ENCODE measurements around the gene NT5C1A. TPM values are rescaled to one million over a fixed set of nuclear protein-coding genes. Genes with fewer than 3 reads are reported as not detected.

NT5C1A gene
- total and polyA plus RNA-seq, 11 donors: 2.0 to 46.6 (median 17.2) TPM

GRCh38 chr1:39639305-39640130, 32.4 kb downstream of the NT5C1A start, which contains the start of gene HEYL:
Gene HEYL, minus strand, starts transcription at chr1:39639643. Its CDS starts 18 bp downstream, at chr1:39639625.
- peaks cover 0 to 31% (median 11%) of the 10 kb centered on the region in 12 donors for H3K4me1 ChIP-seq
- peak; percentile 41 to 93 (median 80) for ATAC-seq
- intact Hi-C loops (cut with DNase I): no loop called here

GRCh38 chr1:39638965-39639304, 33.0 kb downstream of the NT5C1A start:
- no peaks in the 10 kb centered on the region for H3K36me3 ChIP-seq
- peaks cover 0 to 21% (median 0%) of the 10 kb centered on the region in 9 donors for H3K27me3 ChIP-seq
- no peak for TF ChIP-seq POLR2A (IDR thresholded peaks at IDR 0.05)
- TF ChIP-seq CTCF (IDR thresholded peaks at IDR 0.05): no peak
- ATAC-seq: no peak
- peaks cover 0 to 36% (median 11%) of the 10 kb centered on the region in 12 donors for H3K4me1 ChIP-seq
- 55 to 81% (median 60%) methylated on average over 2 to 3 of the region's 3 CpGs for WGBS, 4 donors
- peak overlapping the region; percentile 75 to 97 (median 86) for H3K27ac ChIP-seq
- intact Hi-C loops (cut with DNase I): no loop called here
- H3K4me3 ChIP-seq: peak overlapping the region; percentile 37 to 96 (median 74)
- no peak for DNase-seq
- no peaks in the 10 kb centered on the region for H3K9me3 ChIP-seq

More at GRCh38 chr1:39639305-39640130, 32.4 kb downstream of the NT5C1A start, which contains the start of gene HEYL:
- peak within 1 kb of the TSS; percentile 75 to 97 (median 86) for H3K27ac ChIP-seq
- H3K4me3 ChIP-seq: peak within 1 kb of the TSS; percentile 37 to 96 (median 74)
- H3K36me3 ChIP-seq: no peaks in the 10 kb centered on the region
- peak; percentile 86 to 91 (median 87) for DNase-seq
- H3K27me3 ChIP-seq: peaks cover 0 to 21% (median 0%) of the 10 kb centered on the region in 9 donors
- 8 to 21% (median 13%) methylated on average over 35 to 88 of the region's 88 CpGs for whole genome bisulfite sequencing, 4 donors
- TF ChIP-seq POLR2A (IDR thresholded peaks at IDR 0.05): peak in 1 of 2 donors; percentile 58
- peak in 10 of 12 donors; percentile 10 to 56 (median 33) for TF ChIP-seq CTCF (IDR thresholded peaks at IDR 0.05)
- H3K9me3 ChIP-seq: no peaks in the 10 kb centered on the region

- DNase-seq (no peak), ATAC-seq (no peak)
- H3K27ac ChIP-seq: peak overlapping the region; percentile 35 to 97 (median 86)
- TF ChIP-seq CTCF (IDR thresholded peaks at IDR 0.05) (no peak), POLR2A (IDR thresholded peaks at IDR 0.05) (no peak)
- WGBS, 4 donors: 55 to 66% (median 58%) methylated on average over 4 of the region's 4 CpGs
- H3K4me1 ChIP-seq: peaks cover 0 to 34% (median 9%) of the 10 kb centered on the region in 12 donors
- peaks cover 0 to 21% (median 0%) of the 10 kb centered on the region in 9 donors for H3K27me3 ChIP-seq
- intact Hi-C loops (cut with DNase I): no loop called here
- peak overlapping the region; percentile 28 to 96 (median 74) for H3K4me3 ChIP-seq
- no peaks in the 10 kb centered on the region for H3K9me3 ChIP-seq
- peaks cover 0 to 2% (median 0%) of the 10 kb centered on the region in 9 donors for H3K36me3 ChIP-seq
These were observed 34.5 kb downstream of the NT5C1A start for GRCh38 chr1:39637361-39637760.

GRCh38 chr1:39635871-39636210, 36.1 kb downstream of the NT5C1A start:
- no peak for TF ChIP-seq CTCF (IDR thresholded peaks at IDR 0.05)
- intact Hi-C loops (cut with DNase I): no loop called here
- peaks cover 0 to 21% (median 0%) of the 10 kb centered on the region in 9 donors for H3K27me3 ChIP-seq
- DNase-seq (no peak), ATAC-seq (no peak)
- H3K36me3 ChIP-seq: peaks cover 0 to 17% (median 8%) of the 10 kb centered on the region in 9 donors
- no peaks in the 10 kb centered on the region for H3K9me3 ChIP-seq
- peak overlapping the region; percentile 72 to 97 (median 86) for H3K27ac ChIP-seq
- peaks cover 0 to 47% (median 11%) of the 10 kb centered on the region in 12 donors for H3K4me1 ChIP-seq
- H3K4me3 ChIP-seq: peak overlapping the region; percentile 8 to 96 (median 74)
- 45 to 68% (median 56%) methylated on average over 2 of the region's 2 CpGs for WGBS, 4 donors

Measured in heart left ventricle (tissue), 16 donors.